G401.6 (cell line): ENCODE measurements around the gene NME8.

Experiments
- FAIRE-seq: peaks from 2 replicates; lab custom pipeline; 2012; peaks lifted over from hg19 to GRCh38; lab: Jason Lieb, UNC

Gene NME8

GRCh38 chr7:37901236-37901827 is 52.9 kb downstream of the NME8 start:
- FAIRE-seq, result peak; percentile 57

GRCh38 chr7:37901890-37902524 is 53.6 kb downstream of the NME8 start:
- no peak for FAIRE-seq

GRCh38 chr7:37908221-37908788 is 59.9 kb downstream of the NME8 start:
- no peak for FAIRE-seq

- FAIRE-seq, result no peak
Measured at GRCh38 chr7:37912756-37913155, 64.4 kb downstream of the NME8 start.

- no peak for FAIRE-seq
Measured at GRCh38 chr7:37915438-37915837, 67.0 kb downstream of the NME8 start.

GRCh38 chr7:37916017-37916672 is 67.7 kb downstream of the NME8 start:
- no peak for FAIRE-seq

- no peak for FAIRE-seq
Measured at GRCh38 chr7:37916673-37917660, 68.6 kb downstream of the NME8 start, which contains the start of gene SFRP4. Gene SFRP4 (minus strand): TSS chr7:37916817. CDS start chr7:37916537, 280 bp downstream.

GRCh38 chr7:37918526-37918925 is 70.1 kb downstream of the NME8 start:
- no peak for FAIRE-seq

- FAIRE-seq, result no peak
Measured at GRCh38 chr7:37920305-37920848, 72.0 kb downstream of the NME8 start, which contains the start of gene EPDR1. Gene EPDR1 (plus strand): TSS chr7:37920640. CDS start chr7:37920940, 300 bp downstream.

- no peak for FAIRE-seq
Measured at GRCh38 chr7:37920849-37921805, 72.7 kb downstream of the NME8 start.

GRCh38 chr7:37921876-37922275 is 73.5 kb downstream of the NME8 start:
- no peak for FAIRE-seq

- FAIRE-seq, result no peak
Measured at GRCh38 chr7:37923996-37924395, 75.6 kb downstream of the NME8 start.

GRCh38 chr7:37924491-37925041 is 76.2 kb downstream of the NME8 start:
- no peak for FAIRE-seq

GRCh38 chr7:37925620-37926019 is 77.2 kb downstream of the NME8 start:
- no peak for FAIRE-seq

- FAIRE-seq, result no peak
Measured at GRCh38 chr7:37927773-37928444, 79.5 kb downstream of the NME8 start.

GRCh38 chr7:37928878-37929277 is 80.5 kb downstream of the NME8 start:
- no peak for FAIRE-seq

GRCh38 chr7:37930226-37930948 is 82.0 kb downstream of the NME8 start:
- no peak for FAIRE-seq

GRCh38 chr7:37932543-37932942 is 84.1 kb downstream of the NME8 start:
- no peak for FAIRE-seq

GRCh38 chr7:37933018-37933566 is 84.7 kb downstream of the NME8 start:
- FAIRE-seq, result no peak
